GM21381 (cell line): Measurements from ENCODE around the gene MAP4K4.
"Not testable (repeated sequence)": the region's sequence is repeated elsewhere in the genome, so short reads cannot be mapped to it uniquely, and the experiment has no call there.

ENCODE experiments used
- ATAC-seq: cut with Tn5 transposase; IDR thresholded peaks from one replicate; pipeline ENCODE4 v1.9.1; 2021; ENCODE audit warnings: mild to moderate bottlenecking, moderate library complexity; ENCODE audit not compliant: unreplicated experiment

The MAP4K4 gene

DNA sequence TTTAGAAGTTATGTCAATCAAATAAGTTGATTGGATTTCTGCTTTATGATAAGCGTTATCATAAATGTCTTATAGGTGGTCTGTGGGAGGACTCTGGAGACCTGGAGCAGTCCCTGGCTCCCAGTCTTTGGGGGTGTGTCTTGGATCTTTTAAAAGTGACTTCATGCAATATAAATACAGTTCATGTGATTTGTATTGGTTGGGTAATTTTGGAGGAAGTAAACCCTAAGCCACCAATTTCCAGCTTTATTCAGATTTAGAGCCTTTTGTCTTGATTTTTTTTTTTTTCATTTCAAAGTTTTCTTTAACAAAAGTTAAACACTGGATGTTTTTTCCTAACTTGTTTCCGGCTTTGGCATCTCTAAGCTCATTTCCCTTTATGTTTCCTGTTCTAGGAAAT, 68.8 kb downstream of the MAP4K4 start:
- ATAC-seq: no peak

- no peak for ATAC-seq
Measured at GRCh38 chr2:101766871-101767739, 69.6 kb downstream of the MAP4K4 start.

DNA sequence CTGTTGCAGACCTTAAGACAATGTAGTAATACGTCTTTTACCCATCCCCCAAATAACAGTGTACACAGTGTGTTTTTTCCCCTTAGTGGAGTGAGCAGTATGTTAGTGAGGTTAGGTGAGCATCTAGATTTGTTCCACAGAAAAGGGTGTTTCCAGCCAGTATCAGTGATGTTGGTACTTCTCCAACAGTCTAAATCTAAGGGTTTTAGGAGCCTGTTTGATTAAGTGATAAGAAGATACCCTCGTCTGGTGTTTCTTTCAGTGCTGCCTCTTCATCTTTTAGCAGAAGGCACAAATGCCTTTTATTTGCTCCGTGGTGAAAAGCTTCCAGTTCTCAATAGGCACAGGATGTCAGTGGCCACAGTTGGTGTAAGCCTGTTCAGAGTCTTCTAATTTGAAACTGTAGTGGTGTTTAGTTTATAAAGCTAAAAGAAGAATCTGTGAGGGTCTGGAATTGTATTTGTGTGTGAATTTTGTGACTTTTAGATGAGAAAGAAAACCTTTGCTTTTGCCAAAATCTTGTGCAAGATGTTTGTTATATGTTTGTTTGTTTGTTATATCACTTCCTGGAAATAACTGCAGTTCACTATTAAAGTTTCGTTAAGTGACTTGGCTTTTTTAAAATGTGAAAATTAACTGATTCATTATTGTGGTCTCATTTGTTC, 71.2 kb downstream of the MAP4K4 start:
- ATAC-seq: no peak

GRCh38 chr2:101769726-101770125, 72.2 kb downstream of the MAP4K4 start:
- not testable (repeated sequence) for ATAC-seq

- no peak for ATAC-seq
Measured at GRCh38 chr2:101770726-101771125, 73.2 kb downstream of the MAP4K4 start.

DNA sequence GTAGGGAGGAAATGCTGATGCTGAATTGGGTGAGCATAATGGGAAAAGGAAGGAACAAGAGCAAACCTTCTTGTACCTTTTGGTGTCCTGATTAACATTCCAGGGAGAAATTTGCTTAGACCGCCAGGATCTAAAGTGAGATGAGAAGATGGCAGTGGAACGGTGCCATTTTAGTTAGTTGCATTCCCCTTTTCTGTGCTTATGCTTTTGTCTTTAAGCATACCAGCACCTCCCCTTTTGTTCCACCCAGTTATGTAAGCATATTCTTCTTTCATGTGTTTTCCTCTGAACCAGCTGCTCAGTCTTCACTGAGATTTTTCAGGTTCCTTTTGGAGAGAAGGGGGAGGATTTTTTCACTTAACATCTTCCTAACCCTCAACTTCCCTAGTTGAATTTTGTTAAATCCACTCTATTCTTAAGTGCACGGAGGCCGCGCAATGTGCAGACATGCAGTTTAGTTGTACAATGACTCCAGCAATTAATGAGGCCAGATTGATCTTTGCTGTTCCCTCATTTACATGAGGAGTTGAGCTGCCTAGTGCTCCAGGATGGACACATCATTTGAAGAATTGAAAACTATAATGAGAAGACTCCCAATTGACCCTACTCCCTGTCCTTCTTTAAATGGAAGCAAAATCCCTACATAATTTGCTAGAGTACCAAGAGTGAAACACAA, 73.9 kb downstream of the MAP4K4 start:
- ATAC-seq: no peak

GRCh38 chr2:101771910-101772321, 74.4 kb downstream of the MAP4K4 start:
- ATAC-seq: no peak

- no peak for ATAC-seq
Measured at GRCh38 chr2:101773137-101773536, 75.6 kb downstream of the MAP4K4 start.

- ATAC-seq: not testable (repeated sequence)
Measured at GRCh38 chr2:101773961-101774360, 76.5 kb downstream of the MAP4K4 start.

DNA sequence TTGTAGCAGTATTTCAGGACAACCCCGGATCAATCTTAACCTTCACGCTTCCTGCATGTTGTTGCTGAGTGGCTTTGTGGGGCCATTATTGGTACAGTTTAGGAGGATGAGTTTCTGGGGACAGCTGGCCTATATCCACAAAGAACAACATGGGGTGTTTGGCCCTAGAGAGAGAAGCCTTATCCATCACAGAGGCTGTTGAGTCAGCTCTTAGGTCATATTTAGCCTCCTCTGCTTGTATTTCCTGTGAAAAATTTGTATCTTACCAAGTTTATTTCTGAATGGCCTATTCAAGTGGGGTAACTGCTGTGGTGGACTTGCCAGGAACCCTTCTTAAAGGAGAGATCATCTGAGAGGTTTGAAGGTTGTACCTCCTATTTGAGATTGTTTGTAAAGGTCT, 77.6 kb downstream of the MAP4K4 start:
- ATAC-seq: no peak

GRCh38 chr2:101775636-101776035, 78.1 kb downstream of the MAP4K4 start:
- no peak for ATAC-seq

GRCh38 chr2:101776172-101777043, 78.9 kb downstream of the MAP4K4 start:
- ATAC-seq: no peak

DNA sequence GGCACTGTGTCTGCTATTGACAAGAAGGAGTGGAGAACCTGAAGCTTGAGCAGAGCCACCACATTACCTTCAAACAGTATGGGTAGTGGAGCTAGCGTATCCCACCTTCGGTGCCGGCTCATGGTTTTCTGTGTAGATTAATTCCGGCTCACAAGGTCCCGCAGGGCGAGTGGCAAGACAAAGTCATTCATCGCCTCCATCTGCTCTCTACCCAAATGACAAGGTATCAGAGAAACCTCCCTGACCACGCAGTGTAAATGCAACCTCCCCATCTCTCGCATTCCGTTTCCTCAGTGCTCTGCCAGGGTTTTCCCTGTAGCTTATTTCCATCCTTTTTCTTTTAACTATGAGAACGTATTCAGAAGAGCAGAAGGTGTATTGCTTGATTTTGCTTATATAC, 79.8 kb downstream of the MAP4K4 start:
- no peak for ATAC-seq

GRCh38 chr2:101778102-101778501, 80.6 kb downstream of the MAP4K4 start:
- no peak for ATAC-seq

DNA sequence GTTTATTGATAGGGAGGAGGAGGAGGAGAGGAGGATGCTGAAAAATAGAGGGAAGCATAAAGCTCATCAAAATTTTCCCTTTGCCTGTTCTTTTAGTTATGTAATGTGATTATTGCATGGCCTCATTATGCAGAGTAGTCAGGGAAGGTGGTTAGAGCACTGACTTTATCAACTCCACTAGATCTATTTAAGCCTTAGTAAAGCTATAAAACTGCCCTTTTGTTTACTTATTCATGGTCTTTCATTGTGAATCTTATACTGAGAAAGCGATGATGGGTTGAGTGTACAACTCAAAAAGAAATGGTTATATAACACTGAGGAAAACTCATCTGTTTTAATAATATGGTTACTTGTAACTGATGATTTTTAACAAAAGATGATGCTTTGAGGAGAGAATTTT, 81.7 kb downstream of the MAP4K4 start:
- no peak for ATAC-seq

- ATAC-seq: peak; percentile 44
Measured at GRCh38 chr2:101779656-101780055, 82.1 kb downstream of the MAP4K4 start.

DNA sequence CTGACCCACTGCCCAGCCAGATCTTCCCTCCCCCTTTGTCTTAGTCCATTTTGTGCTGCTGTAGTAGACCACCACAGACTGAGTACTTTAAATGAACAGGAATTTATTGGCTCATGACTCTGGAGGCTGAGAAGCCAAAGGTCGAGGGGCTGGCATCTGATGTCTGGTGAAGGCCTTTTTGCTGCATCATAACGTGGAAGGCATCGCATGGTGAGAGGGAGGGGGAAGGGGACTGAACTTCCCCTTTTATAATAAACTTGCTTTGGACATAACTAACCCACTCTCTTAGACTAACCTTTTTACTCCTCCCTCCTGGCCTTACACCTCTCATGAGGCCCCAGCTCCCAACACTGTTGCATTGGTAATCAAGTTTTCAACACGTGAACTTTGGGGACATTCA, 83.8 kb downstream of the MAP4K4 start:
- ATAC-seq: no peak

- ATAC-seq: no peak
Measured at GRCh38 chr2:101781791-101782426, 84.4 kb downstream of the MAP4K4 start.

GRCh38 chr2:101782427-101782792, 84.9 kb downstream of the MAP4K4 start:
- ATAC-seq: no peak

- no peak for ATAC-seq
Measured at GRCh38 chr2:101787097-101787496, 89.6 kb downstream of the MAP4K4 start.
